Cardiac septum (tissue), 1 donor: ENCODE results near the gene ZNF286A. TPM values are rescaled to one million over a fixed set of nuclear protein-coding genes. Genes with fewer than 3 reads are reported as not detected.
"Not testable (repeated sequence)": the region's sequence is repeated elsewhere in the genome, so short reads cannot be mapped to it uniquely, and the experiment has no call there.

Source experiments
- DNase-seq: peaks from one replicate; pipeline ENCODE4 v3.0.0-alpha.2; 2020; ENCODE audit warnings: low spot score
- intact Hi-C: fragments of 100-400 bp; cut with DNase I; formaldehyde crosslinking; loops from one replicate; pipeline ENCODE4 v1.14.0; 2022
- total RNA-seq: library from RNA; stranded (reverse); fragmentation: NEBNext Ultra II Directional; extraction: Animal tissue kit (Norgen Biotek cat#: 25700); gene quantifications from one replicate; pipeline ENCODE4 v1.2.1, GENCODE V29; 2021
- donor health status: DM: no; HTN: no; CAD: no.

Gene ZNF286A
- total RNA-seq, 1 donor from 2014 or later: 13.8 TPM

- intact Hi-C loops, DNase-seq: not testable (repeated sequence)
Observed at GRCh38 chr17:15687494-15687893, 12.1 kb upstream of the ZNF286A start.

GRCh38 chr17:15698967-15699366 is 585 bp upstream of the ZNF286A start:
- intact Hi-C loops, DNase-seq: not testable (repeated sequence)

- DNase-seq, intact Hi-C loops: not testable (repeated sequence)
Observed at GRCh38 chr17:15699937-15700336, 385 bp downstream of the ZNF286A start.

GRCh38 chr17:15704239-15704638 is 4.7 kb downstream of the ZNF286A start:
- DNase-seq: not testable (repeated sequence)

GRCh38 chr17:15704813-15705212 is 5.3 kb downstream of the ZNF286A start:
- intact Hi-C loops, DNase-seq: not testable (repeated sequence)

More at GRCh38 chr17:15704239-15704638, 4.7 kb downstream of the ZNF286A start:
- intact Hi-C loops: not testable (repeated sequence)

GRCh38 chr17:15708879-15709278 is 9.3 kb downstream of the ZNF286A start:
- DNase-seq, intact Hi-C loops: not testable (repeated sequence)

GRCh38 chr17:15716601-15717563 is 17.3 kb downstream of the ZNF286A start:
- DNase-seq, intact Hi-C loops: not testable (repeated sequence)

- DNase-seq, intact Hi-C loops: not testable (repeated sequence)
Observed at GRCh38 chr17:15730535-15730934, 31.0 kb downstream of the ZNF286A start.

- DNase-seq, intact Hi-C loops: not testable (repeated sequence)
Observed at GRCh38 chr17:15731900-15732299, 32.3 kb downstream of the ZNF286A start, which contains the start of gene TBC1D26. TBC1D26 (plus strand) TSS chr17:15732283; CDS start chr17:15735349, 3,066 bp downstream.

- DNase-seq, intact Hi-C loops: not testable (repeated sequence)
Observed at GRCh38 chr17:15733174-15733789, 33.7 kb downstream of the ZNF286A start.

- intact Hi-C loops, DNase-seq: not testable (repeated sequence)
Observed at GRCh38 chr17:15736578-15736977, 37.0 kb downstream of the ZNF286A start.

GRCh38 chr17:15738066-15738465 is 38.5 kb downstream of the ZNF286A start:
- no peak for DNase-seq
- intact Hi-C loops: no loop called here

- intact Hi-C loops, DNase-seq: not testable (repeated sequence)
Observed at GRCh38 chr17:15739259-15739658, 39.7 kb downstream of the ZNF286A start.

GRCh38 chr17:15740041-15740440 is 40.5 kb downstream of the ZNF286A start:
- DNase-seq: not testable (repeated sequence)

GRCh38 chr17:15740570-15741120 is 41.1 kb downstream of the ZNF286A start:
- intact Hi-C loops: no loop called here
- no peak for DNase-seq

More at GRCh38 chr17:15740041-15740440, 40.5 kb downstream of the ZNF286A start:
- intact Hi-C loops: not testable (repeated sequence)

- intact Hi-C loops: no loop called here
- DNase-seq: no peak
Observed at GRCh38 chr17:15741624-15742023, 42.1 kb downstream of the ZNF286A start.

GRCh38 chr17:15742051-15742795 is 42.7 kb downstream of the ZNF286A start:
- intact Hi-C loops: no loop called here
- DNase-seq: no peak

GRCh38 chr17:15742921-15743320 is 43.4 kb downstream of the ZNF286A start:
- no peak for DNase-seq
- intact Hi-C loops: no loop called here

- no peak for DNase-seq
- intact Hi-C loops: no loop called here
Observed at GRCh38 chr17:15744074-15744676, 44.6 kb downstream of the ZNF286A start.
